LNCAP (cell line): Measurements from ENCODE around the gene KRTAP4-9.

ENCODE experiments used
- CTCF ChIP-seq: fragments of 450-650 bp; IDR thresholded peaks from 2 replicates; pipeline ENCODE4 v1.5.1; 2017; ENCODE audit warnings: mild to moderate bottlenecking

The KRTAP4-9 gene

DNA sequence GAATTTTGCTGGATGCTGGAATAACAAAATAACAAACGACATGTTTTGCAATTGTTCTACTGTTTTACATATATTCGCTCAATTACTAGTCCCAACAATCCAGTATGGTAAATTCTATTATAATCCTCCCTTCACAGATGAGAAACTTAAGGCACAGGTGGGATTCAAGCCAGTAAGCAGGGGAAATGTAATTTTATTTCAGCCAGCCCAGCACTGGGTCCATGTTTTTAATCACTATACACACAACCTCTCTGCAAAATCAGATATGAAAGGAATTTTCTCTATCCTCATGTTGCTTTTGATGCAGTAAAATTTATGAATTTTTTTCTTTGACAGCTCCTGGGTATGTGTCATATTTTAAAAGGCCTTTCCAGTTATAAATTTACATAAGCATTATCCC is 40.1 kb downstream of the KRTAP4-9 start:
- TF ChIP-seq CTCF = no peak

DNA sequence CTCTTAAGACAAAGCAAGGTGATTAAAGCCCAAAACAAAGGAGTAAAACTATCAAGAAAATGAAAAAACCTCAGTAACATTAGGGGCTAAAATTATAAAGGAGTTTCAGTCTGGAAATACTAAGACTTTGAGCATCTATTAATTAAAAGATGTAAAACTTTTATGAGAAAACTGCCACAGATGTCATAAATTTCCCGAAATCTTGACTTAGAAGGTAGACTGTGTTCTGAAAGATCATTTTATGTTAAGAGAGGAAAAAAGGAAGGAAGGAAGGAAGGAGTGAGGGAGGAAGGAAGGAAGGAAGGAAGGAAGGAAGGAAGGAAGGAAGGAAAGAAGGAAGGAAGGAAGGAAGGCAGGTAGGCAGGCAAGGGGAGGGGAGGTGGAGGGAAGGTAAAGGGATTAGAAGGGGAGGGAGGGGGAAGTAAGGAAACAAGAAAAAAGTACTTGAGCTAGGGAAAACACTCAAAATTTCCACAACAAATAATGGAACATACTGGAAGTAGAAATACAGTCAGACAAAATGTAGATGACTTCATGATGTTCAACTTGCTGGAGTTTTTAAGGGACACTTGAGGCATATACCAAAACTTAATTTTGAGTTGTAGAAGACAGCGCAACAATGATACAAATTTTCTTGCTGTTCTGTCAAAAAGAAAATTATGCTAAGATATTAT is 42.5 kb downstream of the KRTAP4-9 start:
- no peak for TF ChIP-seq CTCF

- no peak for TF ChIP-seq CTCF
Observed at GRCh38 chr17:41149652-41149985, 44.4 kb downstream of the KRTAP4-9 start, which contains the start of gene KRTAP4-5. TSS of gene KRTAP4-5 (minus strand) at chr17:41149825. CDS start at chr17:41149767, 58 bp downstream.

DNA sequence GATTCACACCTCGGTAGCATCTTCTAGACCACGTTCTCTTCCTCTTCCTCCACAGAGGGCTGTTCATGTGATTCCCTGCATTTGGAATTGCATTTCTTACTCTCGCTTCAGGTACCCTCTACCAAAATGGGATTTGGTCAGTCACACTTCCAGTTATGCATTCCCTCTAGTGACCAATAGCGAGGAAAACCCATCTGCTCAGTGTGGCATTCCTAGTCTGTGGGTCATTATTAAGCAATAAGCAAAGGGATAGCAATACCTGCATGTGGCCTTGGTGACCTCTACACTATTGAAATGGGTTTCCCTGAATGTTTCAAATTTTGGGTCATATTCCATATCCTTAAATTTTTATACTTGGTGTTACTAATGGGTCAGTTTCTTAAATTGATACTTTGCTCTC is 44.8 kb downstream of the KRTAP4-9 start:
- TF ChIP-seq CTCF = no peak

DNA sequence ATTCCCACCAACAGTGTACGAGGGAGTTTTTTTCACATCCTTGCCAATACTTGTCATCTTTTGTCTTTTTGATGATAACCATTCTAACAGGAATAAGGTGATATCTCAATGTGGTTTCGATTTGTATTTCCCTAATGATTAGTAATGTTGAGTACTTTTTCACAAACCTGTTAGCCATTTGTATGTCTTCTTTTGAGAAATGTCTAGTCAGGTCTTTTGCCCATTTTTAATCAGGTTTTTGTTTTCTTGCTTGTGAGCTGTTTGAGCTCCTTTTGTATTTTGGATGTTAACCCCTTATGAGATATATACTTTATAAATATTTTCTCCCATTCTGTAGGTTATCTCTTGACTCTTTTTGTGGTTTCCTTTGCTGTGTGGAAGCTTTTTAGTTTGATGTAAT is 46.3 kb downstream of the KRTAP4-9 start:
- no peak for TF ChIP-seq CTCF

GRCh38 chr17:41153856-41154255 is 48.7 kb downstream of the KRTAP4-9 start:
- TF ChIP-seq CTCF = no peak
